GM13976 (cell line): Measurements from ENCODE around the gene SLC6A6.

Source experiments
- DNase-seq: peaks from one replicate; pipeline ENCODE4 v3.0.0; 2012; ENCODE audit warnings: low spot score
- CTCF ChIP-seq: IDR thresholded peaks from 2 replicates; pipeline ENCODE4 v1.5.1; 2012; ENCODE audit warnings: borderline replicate concordance, mild to moderate bottlenecking; ENCODE audit not compliant: insufficient read depth; ENCODE audit errors: extremely low read depth, missing control alignments, control extremely low read depth
- in situ Hi-C: fragments of 300-500 bp; cut with MboI; formaldehyde crosslinking; loops from one replicate; pipeline ENCODE4 v1.12.0; 2022; ENCODE audit warnings: low sequenced_read_pairs, mixed read lengths, inconsistent platforms; ENCODE audit not compliant: unreplicated experiment

SLC6A6 gene

DNA sequence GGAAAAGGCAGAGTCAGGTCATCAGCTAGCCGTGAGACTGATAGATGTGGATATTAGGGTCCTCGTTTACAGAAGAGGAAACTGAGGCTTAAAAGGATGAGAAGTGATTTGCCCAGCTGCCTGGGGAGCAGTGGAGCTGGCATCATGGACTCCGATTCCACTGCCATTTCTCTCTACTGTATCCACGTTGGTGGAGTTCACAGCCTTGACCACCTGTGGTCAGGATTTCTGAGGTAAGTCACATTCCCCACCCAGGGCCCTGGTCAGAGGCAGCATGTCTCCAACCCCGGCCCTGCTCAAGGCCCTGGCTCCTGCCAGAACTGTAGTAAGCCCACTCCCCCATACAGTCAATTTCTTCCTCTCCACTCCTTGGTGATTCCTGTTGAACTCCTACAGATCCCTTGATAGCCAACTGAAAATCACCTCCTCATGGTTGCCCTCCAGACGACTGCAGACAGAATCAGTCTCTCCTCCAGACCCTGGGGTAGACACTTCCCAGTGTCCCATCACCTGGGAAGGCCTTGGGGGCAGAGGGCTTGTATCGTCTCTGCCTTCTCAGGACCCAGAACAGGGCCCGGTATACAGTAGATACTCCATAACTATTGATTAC is 41.2 kb upstream of the SLC6A6 start:
- no peak for DNase-seq
- in situ Hi-C loops = no loop called here
- no peak for TF ChIP-seq CTCF

- no peak for TF ChIP-seq CTCF
- in situ Hi-C loops = no loop called here
- no peak for DNase-seq
Observed at GRCh38 chr3:14362890-14363289, 39.5 kb upstream of the SLC6A6 start.

DNA sequence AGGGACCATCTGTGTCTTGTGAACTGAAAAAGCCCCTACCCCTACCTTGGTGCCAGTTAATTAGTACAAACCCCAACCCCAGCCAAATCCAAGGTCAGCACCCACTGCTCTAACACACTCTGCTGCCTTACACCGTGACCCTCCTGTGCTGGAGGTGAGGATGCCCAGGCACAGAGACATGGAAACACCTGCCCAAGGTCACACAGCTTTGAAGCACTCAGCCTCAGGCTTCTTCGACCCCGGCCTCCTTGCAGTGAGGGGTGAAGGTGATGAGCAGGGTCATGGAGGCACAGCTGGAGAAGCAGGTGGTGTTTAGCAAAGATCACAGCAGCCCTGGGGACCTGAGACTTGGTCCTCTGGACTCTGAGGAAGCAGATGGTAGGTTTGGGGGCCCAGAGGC is 39.0 kb upstream of the SLC6A6 start:
- TF ChIP-seq CTCF = no peak
- no peak for DNase-seq
- in situ Hi-C loops = no loop called here

DNA sequence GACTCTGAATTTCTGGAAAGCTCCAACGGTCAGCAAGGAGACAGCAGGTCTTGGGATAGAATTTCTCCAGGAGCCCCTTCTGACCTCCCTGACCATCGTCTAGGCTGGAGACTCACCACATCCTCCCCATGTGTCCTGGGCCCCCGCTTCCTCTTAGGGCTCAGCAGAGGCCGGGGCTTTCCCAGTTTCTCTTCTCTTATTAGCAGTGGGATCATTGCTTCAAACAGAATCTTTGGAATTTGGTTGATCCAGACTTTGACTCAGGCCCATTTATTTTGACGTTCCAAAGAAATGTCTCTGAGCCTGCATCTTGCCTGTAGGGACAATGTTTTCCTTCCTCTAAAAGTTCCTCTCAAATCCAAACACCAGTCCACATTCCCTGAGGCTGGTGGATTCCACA is 38.4 kb upstream of the SLC6A6 start:
- TF ChIP-seq CTCF = no peak

GRCh38 chr3:14364580-14365292 is 37.7 kb upstream of the SLC6A6 start:
- in situ Hi-C loops = no loop called here
- no peak for TF ChIP-seq CTCF
- no peak for DNase-seq

More for the DNA sequence above, 38.4 kb upstream of the SLC6A6 start:
- no peak for DNase-seq
- in situ Hi-C loops = no loop called here

DNA sequence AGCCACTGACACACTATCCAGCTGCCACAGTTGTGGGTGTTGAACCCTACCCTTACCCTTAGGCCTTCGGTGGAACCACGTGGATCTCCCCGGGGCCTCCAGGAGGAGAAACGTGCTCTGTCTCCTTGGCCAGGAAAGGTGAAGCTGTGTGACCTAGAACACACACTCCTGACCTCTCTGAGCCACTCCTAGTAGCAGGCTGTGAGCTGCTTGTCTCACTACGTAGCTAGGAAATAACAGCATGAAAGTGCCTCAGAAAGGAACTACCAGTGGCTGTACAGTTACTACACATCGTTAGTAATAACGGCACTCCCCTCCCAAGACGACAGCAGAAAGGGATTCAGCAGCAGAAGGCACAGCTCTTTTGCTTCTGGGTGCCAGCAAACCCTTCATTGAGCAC is 36.2 kb upstream of the SLC6A6 start:
- no peak for TF ChIP-seq CTCF
- in situ Hi-C loops = no loop called here
- no peak for DNase-seq
